Thoracic aorta (tissue), 2 donors: Measurements from ENCODE around the gene FNDC3B. TPM values are rescaled to one million over a fixed set of nuclear protein-coding genes. Genes with fewer than 3 reads are reported as not detected.
"Not testable (repeated sequence)": the region's sequence is repeated elsewhere in the genome, so short reads cannot be mapped to it uniquely, and the experiment has no call there.

Experiments used
- ATAC-seq: fragments of 150-250 bp; one replicate; pipeline ENCODE4 v1.8.0; 2017; ENCODE audit warnings: low read depth; ENCODE audit not compliant: insufficient number of reproducible peaks, low FRiP score
- DNase-seq: peaks from one replicate; pipeline ENCODE4 v3.0.0-alpha.2; 2020; ENCODE audit warnings: low spot score
- H3K27ac ChIP-seq, 2 donors: fragments of 200-600 bp; sonication (generic); 1 replicate in 1 of 2; 2 replicates in 1 of 2; pipeline ENCODE4 v1.5.1; 2016; ENCODE audit warnings: mild to moderate bottlenecking in 2 of 2, moderate library complexity in 2 of 2
- H3K27me3 ChIP-seq: fragments of 200-600 bp; sonication (generic); replicated peaks from 2 replicates; pipeline ENCODE4 v1.6.0; 2016; ENCODE audit warnings: mild to moderate bottlenecking; ENCODE audit not compliant: insufficient read depth
- H3K36me3 ChIP-seq: fragments of 200-600 bp; sonication (generic); one replicate; pipeline ENCODE4 v1.5.1; 2016
- H3K4me1 ChIP-seq, 2 donors: fragments of 200-600 bp; sonication (generic); 1 replicate in 1 of 2; 2 replicates in 1 of 2; pipeline versions ENCODE4 v1.5.1 to v1.6.0; 2016; ENCODE audit warnings: low read depth in 2 of 2, mild to moderate bottlenecking in 1 of 2; ENCODE audit not compliant: control insufficient read depth in 1 of 2
- H3K4me3 ChIP-seq: fragments of 200-600 bp; sonication (generic); 2 replicates; pipeline ENCODE4 v1.5.1; 2016; ENCODE audit warnings: mild to moderate bottlenecking
- H3K9me3 ChIP-seq: fragments of 200-600 bp; sonication (generic); 2 replicates; pipeline ENCODE4 v1.5.1; 2016
- CTCF ChIP-seq: fragments of 200-600 bp; sonication (generic); IDR thresholded peaks from one replicate; pipeline ENCODE4 v1.5.1; 2019; ENCODE audit warnings: antibody characterized with exemption
- total RNA-seq, 2 donors: library from RNA; depleted of rRNA; stranded (reverse); fragments of >200 nt; gene quantifications; one replicate each; pipeline versions ENCODE4 v1.1.0 to v1.2.3, GENCODE V29; 2016

Gene FNDC3B
- total RNA-seq, 2 donors from 2014 or later: 113 to 163 TPM

- TF ChIP-seq CTCF: no peak
- Histone ChIP-seq H3K9me3 (no peaks in the 10 kb centered on the region), H3K27ac (no peak overlapping the region), H3K27me3 (no peaks in the 10 kb centered on the region), H3K4me3 (no peak overlapping the region), H3K4me1 (peaks cover 3 to 6% of the 10 kb centered on the region in 2 donors), H3K36me3 (no peaks in the 10 kb centered on the region)
- no peak for ATAC-seq
- no peak for DNase-seq
Measured at GRCh38 chr3:172238188-172238587, 198.8 kb downstream of the FNDC3B start.

- Histone ChIP-seq H3K27me3 (no peaks in the 10 kb centered on the region), H3K4me3 (no peak overlapping the region), H3K27ac (peak overlapping the region in 1 of 2 donors; percentile 39), H3K4me1 (peaks cover 6 to 11% of the 10 kb centered on the region in 2 donors), H3K9me3 (no peaks in the 10 kb centered on the region), H3K36me3 (no peaks in the 10 kb centered on the region)
- no peak for TF ChIP-seq CTCF
- DNase-seq (no peak), ATAC-seq (no peak)
Measured at GRCh38 chr3:172239218-172239790, 199.9 kb downstream of the FNDC3B start.

GRCh38 chr3:172241405-172241804, 202.0 kb downstream of the FNDC3B start:
- H3K27me3 ChIP-seq: no peaks in the 10 kb centered on the region
- no peak overlapping the region for H3K4me3 ChIP-seq
- peaks cover 13 to 26% of the 10 kb centered on the region in 2 donors for H3K4me1 ChIP-seq
- DNase-seq (no peak), ATAC-seq (no peak)
- H3K9me3 ChIP-seq: no peaks in the 10 kb centered on the region
- H3K27ac ChIP-seq: no peak overlapping the region
- TF ChIP-seq CTCF: no peak
- no peaks in the 10 kb centered on the region for H3K36me3 ChIP-seq

GRCh38 chr3:172242471-172242870, 203.1 kb downstream of the FNDC3B start:
- H3K27ac ChIP-seq, DNase-seq, H3K27me3 ChIP-seq, H3K36me3 ChIP-seq, H3K4me3 ChIP-seq, ATAC-seq, H3K9me3 ChIP-seq: not testable (repeated sequence)
- H3K4me1 ChIP-seq: peaks cover 15 to 36% of the 10 kb centered on the region in 2 donors

- H3K4me1 ChIP-seq: peaks cover 16 to 38% of the 10 kb centered on the region in 2 donors
- H3K36me3 ChIP-seq, ATAC-seq, H3K27ac ChIP-seq, DNase-seq, H3K27me3 ChIP-seq, H3K4me3 ChIP-seq, H3K9me3 ChIP-seq: not testable (repeated sequence)
Measured at GRCh38 chr3:172243376-172243775, 204.0 kb downstream of the FNDC3B start.

GRCh38 chr3:172244011-172244410, 204.6 kb downstream of the FNDC3B start:
- Histone ChIP-seq H3K4me3 (no peak overlapping the region), H3K9me3 (no peaks in the 10 kb centered on the region), H3K27me3 (no peaks in the 10 kb centered on the region), H3K4me1 (peaks cover 16 to 40% of the 10 kb centered on the region in 2 donors), H3K36me3 (no peaks in the 10 kb centered on the region), H3K27ac (no peak overlapping the region)
- TF ChIP-seq CTCF: no peak
- no peak for ATAC-seq
- no peak for DNase-seq
